Mammary microvascular endothelial cell (primary cell): ENCODE data around the gene CROCC. TPM values are rescaled to one million over a fixed set of nuclear protein-coding genes. Genes with fewer than 3 reads are reported as not detected.

Experiments
- total RNA-seq: library from RNA; depleted of rRNA; stranded (reverse); fragments of >200 nt; gene quantifications from 2 replicates; pipeline ENCODE4 v1.2.3, GENCODE V29; 2015

CROCC gene
- 21.4 and 27.6 TPM in 2 replicates for total RNA-seq

GRCh38 chr1:16921391-16922185, at the start of gene CROCC:
TSS of gene CROCC (plus strand) at chr1:16921931. CDS start at chr1:16922019, 88 bp downstream.

GRCh38 chr1:16895598-16896315, 26.0 kb upstream of the CROCC start, which contains the start of gene RNU1-2:
TSS of gene RNU1-2 (plus strand) at chr1:16895980.

GRCh38 chr1:16980473-16981268, 58.9 kb downstream of the CROCC start, which contains the start of gene MFAP2:
TSS of gene MFAP2 (minus strand) at chr1:16980620. CDS start at chr1:16978273, 2,347 bp downstream.

GRCh38 chr1:17011439-17012307, 89.9 kb downstream of the CROCC start, which contains the start of gene ATP13A2:
TSS of gene ATP13A2 (minus strand) at chr1:17011928. CDS start at chr1:17011738, 190 bp downstream.

Other genes starting within 250 kb of the CROCC start
- under 0.01 TPM in 1 of 2 replicates, not detected in the other for gene RNU1-4, start 181.4 kb upstream of the CROCC start, total RNA-seq
- gene RNU1-2, start 26.0 kb upstream of the CROCC start, total RNA-seq = under 0.01 TPM in 1 of 2 replicates, not detected in the other
- 36.8 and 40.6 TPM in 2 replicates for gene MFAP2, start 58.7 kb downstream of the CROCC start, total RNA-seq
- gene ATP13A2, start 90.0 kb downstream of the CROCC start, total RNA-seq = 57.7 and 64.5 TPM in 2 replicates
- gene SDHB, start 132.1 kb downstream of the CROCC start, total RNA-seq = 163 and 185 TPM in 2 replicates
- 0.05 and 0.13 TPM in 2 replicates for gene PADI2, start 197.5 kb downstream of the CROCC start, total RNA-seq